ENCODE data around the gene RTEL1.

Gene RTEL1

GRCh38 chr20:63697868-63698545, 39.9 kb downstream of the RTEL1 start:
- in situ Hi-C loops (cut with MboI; ENCODE audit: low sequenced_read_pairs): no loop called here

- in situ Hi-C loops (cut with MboI; ENCODE audit: low sequenced_read_pairs): no loop called here
These were observed 40.8 kb downstream of the RTEL1 start for GRCh38 chr20:63698739-63699465.

GRCh38 chr20:63699466-63700198, 41.5 kb downstream of the RTEL1 start:
- in situ Hi-C loops (cut with MboI; ENCODE audit: low sequenced_read_pairs): no loop called here

GRCh38 chr20:63700199-63701050, 42.3 kb downstream of the RTEL1 start:
- in situ Hi-C loops (cut with MboI; ENCODE audit: low sequenced_read_pairs): no loop called here

- in situ Hi-C loops (cut with MboI; ENCODE audit: low sequenced_read_pairs): no loop called here
These were observed 42.9 kb downstream of the RTEL1 start for GRCh38 chr20:63701051-63701328.

GRCh38 chr20:63701329-63702035, 43.4 kb downstream of the RTEL1 start:
- in situ Hi-C loops (cut with MboI; ENCODE audit: low sequenced_read_pairs): no loop called here

GRCh38 chr20:63702036-63702665, 44.0 kb downstream of the RTEL1 start:
- in situ Hi-C loops (cut with MboI; ENCODE audit: low sequenced_read_pairs): no loop called here

- in situ Hi-C loops (cut with MboI; ENCODE audit: low sequenced_read_pairs): no loop called here
These were observed 44.8 kb downstream of the RTEL1 start for GRCh38 chr20:63702751-63703470.

- in situ Hi-C loops (cut with MboI; ENCODE audit: low sequenced_read_pairs): no loop called here
These were observed 45.4 kb downstream of the RTEL1 start for GRCh38 chr20:63703471-63703975.

- in situ Hi-C loops (cut with MboI; ENCODE audit: low sequenced_read_pairs): no loop called here
These were observed 46.0 kb downstream of the RTEL1 start for GRCh38 chr20:63703976-63704748.

- in situ Hi-C loops (cut with MboI; ENCODE audit: low sequenced_read_pairs): no loop called here
These were observed 46.6 kb downstream of the RTEL1 start for GRCh38 chr20:63704749-63705117.

- in situ Hi-C loops (cut with MboI; ENCODE audit: low sequenced_read_pairs): no loop called here
These were observed 47.3 kb downstream of the RTEL1 start for GRCh38 chr20:63705232-63706026.

GRCh38 chr20:63706027-63706695, 48.0 kb downstream of the RTEL1 start:
- in situ Hi-C loops (cut with MboI; ENCODE audit: low sequenced_read_pairs): no loop called here

- in situ Hi-C loops (cut with MboI; ENCODE audit: low sequenced_read_pairs): no loop called here
These were observed 48.9 kb downstream of the RTEL1 start for GRCh38 chr20:63706852-63707557.

- in situ Hi-C loops (cut with MboI; ENCODE audit: low sequenced_read_pairs): no loop called here
These were observed 49.6 kb downstream of the RTEL1 start, which contains the start of the genes ARFRP1 and ZGPAT for GRCh38 chr20:63707558-63708300. Gene ARFRP1, minus strand, starts transcription at chr20:63707976. Its CDS starts 885 bp downstream, at chr20:63707091. Gene ZGPAT, plus strand, starts transcription at chr20:63708039. Its CDS starts 542 bp downstream, at chr20:63708581.
